ENCODE measurements around the gene POU2AF3.

The POU2AF3 gene

DNA sequence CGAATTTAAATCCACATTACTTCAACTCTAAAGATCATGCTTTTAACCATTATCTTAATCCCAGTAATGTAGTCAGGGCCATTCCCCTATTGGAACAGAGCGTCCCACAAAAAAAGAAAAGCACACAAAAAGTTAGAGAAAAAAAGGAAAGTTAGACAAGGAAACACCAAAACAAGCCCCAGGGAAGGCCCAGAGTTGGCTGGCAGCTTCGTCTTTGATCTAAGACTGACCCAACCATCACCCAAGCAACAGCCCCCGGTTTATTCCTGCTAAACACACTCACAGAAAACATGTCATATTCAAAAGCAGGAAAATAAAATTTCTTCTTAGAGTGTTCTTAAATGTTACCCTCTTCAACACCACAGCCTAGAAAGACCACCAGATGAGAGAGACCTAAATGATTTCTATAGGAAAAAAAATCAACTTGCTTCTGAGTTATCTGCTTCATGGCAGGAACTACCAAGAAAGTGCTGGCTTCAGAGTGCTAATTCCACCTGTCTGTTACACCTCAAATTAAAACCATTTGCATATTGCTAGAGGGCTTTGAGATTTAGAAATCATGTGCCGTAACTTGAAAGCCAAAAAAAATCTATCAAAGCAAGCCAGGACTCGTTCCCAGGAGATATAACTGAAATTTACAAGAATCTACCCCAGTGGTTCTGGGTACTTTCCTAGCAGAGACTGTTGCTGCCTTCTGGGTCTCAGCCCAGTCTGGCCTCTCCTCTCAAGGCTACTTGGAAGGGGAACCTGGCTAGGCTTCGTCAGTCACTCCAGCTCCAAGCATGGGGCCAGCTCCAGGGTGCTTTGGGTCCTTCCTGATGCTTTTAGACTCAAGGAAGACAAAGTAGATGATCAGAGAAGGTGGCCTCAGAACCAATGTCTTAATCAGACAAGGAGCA lies 31.2 kb downstream of the POU2AF3 start:
- no peak for DNase-seq

DNA sequence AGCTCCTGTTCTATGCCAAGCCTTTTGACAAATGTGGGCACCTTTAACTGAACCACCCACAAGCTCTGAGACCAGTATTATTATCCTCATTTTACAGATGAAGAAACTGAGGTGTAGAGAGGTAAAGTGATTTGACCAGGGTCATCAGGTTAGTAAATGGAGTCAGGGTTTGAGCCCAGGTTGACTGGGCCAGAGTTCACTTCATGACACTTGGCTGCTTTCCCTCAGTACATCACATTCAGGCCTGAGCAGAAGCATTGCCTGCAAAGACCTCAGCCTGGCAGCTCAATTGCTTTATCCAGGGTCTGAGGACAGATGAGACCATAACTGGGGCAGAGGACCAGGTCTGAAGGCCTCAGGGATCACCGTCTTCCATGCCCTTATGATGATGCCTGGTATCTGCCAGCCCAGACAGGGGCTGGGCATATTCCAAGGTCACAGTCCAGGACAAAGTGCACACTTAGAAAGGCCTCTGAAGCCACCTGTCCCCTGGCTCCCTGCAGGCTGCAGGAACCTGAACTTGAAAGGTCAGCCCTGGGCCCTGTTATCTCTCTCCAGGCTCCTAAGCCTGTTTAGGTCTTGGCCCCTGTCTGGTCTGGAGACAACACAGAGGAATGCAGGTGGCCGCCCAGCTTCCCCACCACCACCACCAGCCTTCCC lies 32.0 kb downstream of the POU2AF3 start:
- DNase-seq = no peak

DNA sequence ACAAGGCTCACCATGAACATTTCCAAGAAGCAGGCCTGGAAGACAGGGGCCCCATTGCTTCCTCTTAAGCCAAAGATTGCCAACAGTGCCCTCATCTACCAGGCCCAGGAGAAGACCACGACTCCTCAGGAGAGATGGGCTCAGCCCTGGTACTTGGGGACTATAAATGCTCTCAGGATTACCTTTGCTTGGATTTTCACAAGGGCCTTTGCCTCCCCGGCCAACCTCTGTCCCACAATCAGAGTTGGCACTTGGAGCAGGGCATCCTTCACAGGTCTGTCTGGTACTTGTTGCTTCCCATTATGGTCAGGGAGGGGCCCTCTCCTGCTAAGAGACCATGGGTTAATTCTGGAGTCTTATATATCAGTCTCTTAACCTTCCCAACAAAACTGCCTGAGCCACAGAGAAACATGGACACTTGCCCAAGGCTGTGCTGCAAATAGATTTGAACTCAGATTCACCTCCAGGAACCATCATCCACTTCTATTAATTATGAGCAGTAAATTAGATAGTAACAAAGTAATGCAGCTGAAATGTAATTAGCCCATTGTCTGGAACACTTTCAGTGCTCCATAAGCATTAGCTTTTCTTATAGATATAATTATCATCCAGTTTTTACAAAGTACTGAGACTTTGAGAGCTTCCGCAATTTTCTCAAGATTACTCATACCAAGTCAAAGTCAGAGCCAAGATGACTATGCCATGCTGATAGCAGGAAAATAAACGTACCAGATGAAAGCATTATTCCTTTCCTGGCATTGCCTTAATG lies 33.5 kb downstream of the POU2AF3 start:
- DNase-seq = no peak

DNA sequence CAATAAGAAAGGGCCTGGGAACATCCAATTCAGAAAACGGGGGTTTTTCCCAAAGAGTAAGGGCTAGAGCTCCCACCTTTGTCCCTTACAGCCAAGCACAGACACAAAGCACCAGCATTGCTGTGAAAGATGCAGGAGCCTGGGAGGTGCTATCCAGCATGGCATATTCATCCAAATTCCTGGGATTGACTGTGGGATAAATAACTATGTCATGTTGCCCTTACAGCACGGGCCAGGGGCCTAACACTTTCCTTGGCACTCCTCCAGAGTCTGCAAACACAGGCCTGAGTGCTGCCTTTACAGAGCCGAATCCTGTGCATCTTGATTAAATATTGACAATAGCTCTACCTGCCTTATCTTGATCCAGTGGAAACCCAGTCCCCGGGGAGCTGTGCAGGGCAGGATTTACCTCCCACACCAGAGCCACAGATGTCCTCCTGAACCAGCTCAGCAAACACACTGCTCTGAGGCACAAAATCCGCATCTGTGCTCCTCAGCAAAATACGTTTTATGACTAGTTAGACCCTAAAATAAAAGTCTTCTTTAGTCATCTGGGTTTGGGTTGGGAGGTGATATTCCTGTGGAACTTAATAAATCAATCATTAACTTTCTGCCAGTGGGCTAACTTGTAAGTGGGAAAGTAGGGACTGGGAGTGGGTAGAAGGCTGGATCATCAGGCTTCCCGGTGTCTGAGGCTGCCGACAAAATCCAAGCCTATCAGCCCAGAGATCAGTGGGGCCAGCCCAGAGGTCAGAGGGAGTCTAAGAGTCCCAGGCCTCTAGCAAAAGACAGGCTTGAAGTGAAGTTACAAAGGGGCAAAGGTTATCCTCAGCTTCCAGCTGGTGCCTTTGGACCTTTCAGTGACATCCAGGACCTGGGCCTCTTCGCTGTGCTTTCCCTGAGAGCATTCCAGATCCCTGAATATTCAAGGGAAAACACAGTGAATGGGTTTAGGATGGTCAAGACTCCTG lies 36.5 kb downstream of the POU2AF3 start:
- DNase-seq = no peak

DNA sequence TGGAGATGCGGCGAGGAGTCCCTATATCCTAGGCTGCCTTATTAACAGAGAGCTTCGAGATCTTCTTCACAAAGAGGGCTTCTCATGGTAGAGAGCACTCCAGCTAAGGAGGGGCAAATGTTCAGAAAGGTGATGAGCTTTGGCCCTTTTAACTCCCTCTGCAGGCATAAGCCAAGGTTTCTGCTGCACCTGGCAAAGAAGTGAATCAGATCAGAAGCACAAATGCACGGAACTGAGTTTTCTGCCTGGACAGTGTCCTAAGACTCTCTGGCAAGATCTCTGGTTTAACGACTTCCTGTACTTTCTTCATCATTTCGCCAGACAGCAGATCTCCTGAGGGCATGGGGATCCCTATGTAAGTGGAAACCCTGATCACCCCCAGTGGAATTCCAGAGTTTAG lies 37.2 kb downstream of the POU2AF3 start:
- no peak for DNase-seq

DNA sequence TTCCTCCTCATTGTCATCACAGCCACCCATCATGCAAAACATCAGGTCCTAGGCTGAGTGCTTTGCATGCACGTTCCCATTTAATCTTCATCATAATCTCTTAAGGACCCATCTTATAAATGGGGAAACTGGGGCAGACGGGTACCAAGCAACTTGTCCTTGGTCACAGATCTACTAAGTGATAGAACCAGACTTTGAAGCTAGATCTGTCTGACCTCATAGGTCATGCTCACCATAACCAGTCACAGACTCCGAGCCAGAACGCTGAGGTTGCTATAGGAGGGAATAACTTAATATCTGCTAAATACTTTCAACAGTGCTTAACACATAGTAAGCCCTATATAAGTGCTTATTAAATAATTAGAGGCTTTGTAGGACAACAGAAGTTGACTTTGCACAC lies 37.7 kb downstream of the POU2AF3 start:
- DNase-seq = no peak

- DNase-seq = no peak
Measured at GRCh38 chr11:111336582-111337256, 38.4 kb downstream of the POU2AF3 start.

- no peak for DNase-seq
Measured at GRCh38 chr11:111339758-111340388, 41.5 kb downstream of the POU2AF3 start.

- DNase-seq = no peak
Measured at GRCh38 chr11:111342329-111342728, 44.0 kb downstream of the POU2AF3 start.

GRCh38 chr11:111344032-111344431 lies 45.7 kb downstream of the POU2AF3 start:
- DNase-seq = no peak

GRCh38 chr11:111347002-111347722 lies 48.8 kb downstream of the POU2AF3 start:
- no peak for DNase-seq

- DNase-seq = peak; percentile 33
Measured at GRCh38 chr11:111347723-111348115, 49.4 kb downstream of the POU2AF3 start.

DNA sequence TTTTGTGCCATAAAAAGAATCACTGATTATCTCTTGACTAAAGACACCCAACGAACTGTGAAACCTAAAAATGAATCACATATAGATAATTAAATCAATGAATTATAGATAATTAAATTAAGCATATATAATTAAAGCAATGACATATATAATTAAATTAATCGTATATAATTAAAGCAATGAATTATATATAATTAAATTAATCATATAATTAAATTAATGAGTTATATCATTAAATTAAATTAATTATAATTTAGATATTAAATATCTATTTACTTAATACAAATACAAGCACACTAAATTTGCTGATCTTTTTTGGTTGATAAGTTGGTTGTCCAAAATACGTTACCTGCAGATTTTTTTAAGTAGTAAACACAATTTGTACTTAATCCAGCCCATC lies 49.8 kb downstream of the POU2AF3 start:
- no peak for DNase-seq

DNA sequence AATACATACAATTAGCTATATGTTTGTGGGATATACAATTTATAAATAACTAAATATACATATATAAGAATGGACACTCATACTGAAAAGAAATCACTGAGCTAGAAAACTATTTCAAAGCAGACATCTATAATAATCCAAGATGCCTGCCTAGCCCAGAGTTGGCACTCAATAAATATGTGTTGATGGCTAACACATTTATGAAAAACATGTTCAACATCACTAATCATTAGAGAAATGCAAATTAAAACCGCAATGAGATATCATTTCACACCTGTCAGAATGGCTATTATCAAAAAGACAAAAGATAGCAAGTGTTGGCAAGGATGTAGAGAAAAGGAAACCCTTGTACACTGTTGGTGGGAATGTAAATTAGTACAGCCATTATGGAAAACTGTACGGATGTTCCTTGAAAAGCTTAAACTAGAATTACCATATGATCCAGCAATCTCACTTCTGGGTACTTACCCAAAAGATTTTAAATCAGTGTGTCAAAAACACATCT lies 50.9 kb downstream of the POU2AF3 start:
- DNase-seq = no peak

- DNase-seq = no peak
Measured at GRCh38 chr11:111350811-111351210, 52.5 kb downstream of the POU2AF3 start.

- DNase-seq = no peak
Measured at GRCh38 chr11:111351374-111352055, 53.2 kb downstream of the POU2AF3 start.

DNA sequence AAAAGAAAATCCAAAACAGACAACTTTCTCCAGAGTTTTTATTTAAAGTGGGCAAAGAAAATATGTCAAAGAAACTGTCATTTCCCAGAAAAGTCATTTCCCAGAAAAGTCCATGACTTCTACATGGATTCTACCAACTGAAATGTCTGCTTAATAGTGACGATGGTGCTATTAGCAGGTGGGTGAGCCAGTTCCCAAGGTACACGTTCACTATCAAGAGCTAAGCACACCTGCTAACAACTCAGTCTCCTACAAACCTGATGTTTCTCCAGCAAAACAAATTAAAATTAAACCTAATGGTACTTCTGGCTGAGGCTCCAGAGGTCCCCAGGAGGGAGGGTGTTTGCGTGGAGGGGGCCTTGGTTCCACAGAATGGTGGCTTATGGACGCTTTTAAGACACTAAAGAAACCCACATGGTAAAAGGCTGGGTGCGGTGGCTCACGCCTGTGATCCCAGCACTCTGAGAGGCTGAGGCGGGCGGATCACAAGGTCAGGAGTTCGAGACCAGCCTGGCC lies 53.9 kb downstream of the POU2AF3 start:
- DNase-seq = no peak

DNA sequence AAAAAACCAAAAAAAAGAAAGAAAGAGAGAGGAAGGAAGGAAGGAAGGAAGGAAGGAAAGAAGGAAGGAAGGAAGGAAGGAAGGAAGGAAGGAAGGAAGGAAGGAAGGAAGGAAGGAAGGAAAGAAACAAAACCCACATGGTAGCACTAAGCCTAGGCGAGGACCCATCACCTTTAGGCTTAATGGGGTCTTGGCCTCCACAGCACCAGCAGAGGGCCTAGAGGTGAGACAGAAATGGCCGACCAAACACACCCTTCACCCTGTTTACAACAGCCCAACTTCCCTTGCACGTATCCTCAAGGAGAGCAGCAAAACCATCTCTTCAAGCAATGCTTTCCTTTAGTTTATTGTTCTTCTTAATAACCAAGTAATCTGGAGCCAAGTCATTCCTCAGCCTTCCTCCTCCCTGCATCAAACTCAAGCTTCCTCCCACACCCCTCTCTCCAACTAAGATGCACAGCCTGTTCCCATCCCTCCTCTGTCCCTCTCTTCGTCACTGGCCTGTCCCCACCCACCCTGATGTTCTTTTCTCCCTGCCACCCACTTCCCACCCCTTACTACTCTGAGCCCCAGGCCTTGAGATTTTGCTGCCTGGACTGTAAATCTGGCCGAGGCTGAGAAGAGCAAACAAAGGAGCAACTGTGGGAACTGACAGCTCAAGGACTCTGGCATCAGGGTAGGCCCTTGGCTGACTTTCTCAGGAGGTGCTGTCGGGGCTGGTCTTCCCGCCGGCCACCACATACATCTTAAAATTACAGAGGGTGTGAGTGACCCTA lies 54.8 kb downstream of the POU2AF3 start:
- no peak for DNase-seq

Measured in suppressor macrophage treated with lipopolysaccharide for 4 hours (primary cell).